ENCODE results near the gene EIF2B2. TPM values are rescaled to one million over a fixed set of nuclear protein-coding genes. Genes with fewer than 3 reads are reported as not detected.
"Not testable (repeated sequence)": the region's sequence is repeated elsewhere in the genome, so short reads cannot be mapped to it uniquely, and the experiment has no call there.

The EIF2B2 gene
- total and polyA plus RNA-seq, 2 of the 13 experiments (the other 11 are each of a cell fraction or from before 2014, with no cell fraction given), result 54.4 to 78.6 TPM

DNA sequence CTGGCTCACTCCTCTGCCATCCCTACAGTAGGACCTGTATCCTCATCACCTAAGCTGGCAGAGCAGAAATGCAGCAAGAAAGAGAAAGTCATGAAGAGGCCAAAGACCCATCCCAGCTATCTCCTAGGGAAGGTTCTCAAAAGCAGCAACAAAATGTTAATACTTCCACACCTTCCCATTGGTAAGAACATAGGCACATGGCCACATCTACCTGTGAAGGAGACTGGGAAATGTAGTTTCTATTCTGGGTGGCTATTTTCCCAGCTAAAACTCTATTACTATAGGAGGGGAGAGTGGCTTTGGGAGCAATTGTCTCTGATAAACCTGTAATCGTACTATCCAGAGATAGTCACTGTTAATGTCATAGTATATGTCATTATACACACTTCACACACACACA, 13.7 kb upstream of the EIF2B2 start:
- POLR2A ChIA-PET, result no interaction called here
- no peak for ATAC-seq
- peaks cover 5% of the 10 kb centered on the region; the same call in 1 of the 2 replicates for H3K4me1 ChIP-seq (ENCODE audit: insufficient read depth, low read length)
- no peak overlapping the region for H3K4me3 ChIP-seq (replicated peaks in 1 of 3; ENCODE audit: insufficient read depth in 1 of 3, low read depth in 2 of 3, low read length in 3 of 3)
- H3K79me2 ChIP-seq (ENCODE audit: insufficient read depth, low read length), result no peaks in the 10 kb centered on the region
- no peaks in the 10 kb centered on the region for H3K9me3 ChIP-seq (ENCODE audit: low read length)
- no peak overlapping the region for H3K27ac ChIP-seq (ENCODE audit: extremely low read length, insufficient read depth, low read length)
- H3K9ac ChIP-seq (ENCODE audit: insufficient read depth, low read depth, low read length), result no peak overlapping the region
- FAIRE-seq, result no peak
- H3K36me3 ChIP-seq (replicated peaks in 1 of 2; ENCODE audit: control insufficient read depth in 1 of 2, insufficient read depth in 2 of 2, low read length in 2 of 2), result no peaks in the 10 kb centered on the region
- whole genome bisulfite sequencing (ENCODE audit: low lambda C conversion rate), result 30% methylated on average over 1 of the region's 1 CpG
- intact Hi-C loops (cut with micrococcal nuclease; ENCODE audit: unreplicated experiment), result no loop called here
- TF ChIP-seq THAP11 (CRISPR knock-in tag; IDR thresholded peaks at IDR 0.05), result peak; percentile 59
- TF ChIP-seq, protein P1, sequence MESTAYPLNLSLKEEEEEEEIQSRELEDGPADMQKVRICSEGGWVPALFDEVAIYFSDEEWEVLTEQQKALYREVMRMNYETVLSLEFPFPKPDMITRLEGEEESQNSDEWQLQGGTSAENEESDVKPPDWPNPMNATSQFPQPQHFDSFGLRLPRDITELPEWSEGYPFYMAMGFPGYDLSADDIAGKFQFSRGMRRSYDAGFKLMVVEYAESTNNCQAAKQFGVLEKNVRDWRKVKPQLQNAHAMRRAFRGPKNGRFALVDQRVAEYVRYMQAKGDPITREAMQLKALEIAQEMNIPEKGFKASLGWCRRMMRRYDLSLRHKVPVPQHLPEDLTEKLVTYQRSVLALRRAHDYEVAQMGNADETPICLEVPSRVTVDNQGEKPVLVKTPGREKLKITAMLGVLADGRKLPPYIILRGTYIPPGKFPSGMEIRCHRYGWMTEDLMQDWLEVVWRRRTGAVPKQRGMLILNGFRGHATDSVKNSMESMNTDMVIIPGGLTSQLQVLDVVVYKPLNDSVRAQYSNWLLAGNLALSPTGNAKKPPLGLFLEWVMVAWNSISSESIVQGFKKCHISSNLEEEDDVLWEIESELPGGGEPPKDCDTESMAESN (CRISPR knock-in tag; conservative IDR thresholded peaks at IDR 0.05), result no peak
- DNase-seq (ENCODE audit: low spot score), result no peak
- peaks cover 2 to 21% of the 10 kb centered on the region in 2 experiments; a peak in 3 of 5 replicates for H3K27me3 ChIP-seq (ENCODE audit: control insufficient read depth in 1 of 2, insufficient read depth in 2 of 2, low read length in 2 of 2)
- H4K20me1 ChIP-seq (ENCODE audit: insufficient read depth, low read length), result no peaks in the 10 kb centered on the region
- no peak overlapping the region for H2AFZ ChIP-seq (ENCODE audit: low read length)
- no peak overlapping the region for H3K4me2 ChIP-seq (ENCODE audit: low read depth, low read length)
- BruUV-seq (replicated peaks), result no TSS peak
- CTCF ChIA-PET (ENCODE audit: low intra/inter-chr PET ratio, low total read pairs), result no interaction called here
- in situ Hi-C loops (cut with HindIII; ENCODE audit: extremely low pct_ligation_motif_present, low pct_unique_long_range_greater_than_20kb), result no loop called here

DNA sequence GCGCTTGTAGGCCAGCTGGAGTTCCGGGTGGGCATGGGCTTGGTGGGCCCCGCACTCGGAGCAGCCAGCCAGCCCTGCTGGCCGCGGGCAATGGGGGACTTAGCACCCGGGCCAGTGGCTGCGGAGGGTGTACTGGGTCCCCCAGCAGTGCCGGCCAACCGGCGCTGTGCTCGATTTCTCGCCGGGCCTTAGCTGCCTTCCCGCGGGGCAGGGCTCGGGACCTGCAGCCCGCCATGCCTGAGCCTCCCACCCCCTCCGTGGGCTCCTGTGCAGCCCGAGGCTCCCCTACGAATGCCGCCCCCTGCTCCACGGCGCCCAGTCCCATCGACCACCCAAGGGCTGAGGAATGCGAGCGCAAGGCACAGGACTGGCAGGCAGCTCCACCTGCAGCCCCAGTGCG, 8.5 kb upstream of the EIF2B2 start:
- H3K9ac ChIP-seq (ENCODE audit: insufficient read depth, low read depth, low read length); H3K27me3 ChIP-seq (ENCODE audit: control insufficient read depth in 1 of 2, insufficient read depth in 2 of 2, low read length in 2 of 2); H3K36me3 ChIP-seq (replicated peaks in 1 of 2; ENCODE audit: control insufficient read depth in 1 of 2, insufficient read depth in 2 of 2, low read length in 2 of 2); H3K4me3 ChIP-seq (replicated peaks in 1 of 3; ENCODE audit: insufficient read depth in 1 of 3, low read depth in 2 of 3, low read length in 3 of 3); in situ Hi-C loops (cut with HindIII; ENCODE audit: extremely low pct_ligation_motif_present, low pct_unique_long_range_greater_than_20kb); H3K9me3 ChIP-seq (ENCODE audit: low read length); DNase-seq (ENCODE audit: low spot score); FAIRE-seq; H2AFZ ChIP-seq (ENCODE audit: low read length); intact Hi-C loops (cut with micrococcal nuclease; ENCODE audit: unreplicated experiment); H3K4me2 ChIP-seq (ENCODE audit: low read depth, low read length); H3K79me2 ChIP-seq (ENCODE audit: insufficient read depth, low read length); CTCF ChIA-PET (ENCODE audit: low intra/inter-chr PET ratio, low total read pairs); BruUV-seq (replicated peaks); H4K20me1 ChIP-seq (ENCODE audit: insufficient read depth, low read length); POLR2A ChIA-PET; H3K4me1 ChIP-seq (ENCODE audit: insufficient read depth, low read length); H3K27ac ChIP-seq (ENCODE audit: extremely low read length, insufficient read depth, low read length); ATAC-seq: not testable (repeated sequence)
- WGBS (ENCODE audit: low lambda C conversion rate), result 86% methylated on average over 13 of the region's 28 CpGs

Data from HepG2 (cell line).